Dendritic cell treated with granulocyte-macrophage colony-stimulating factor and Interleukin-4, amounts not matched to agents 40 ng/mL and 50 ng/mL, for 4 days (primary cell): ENCODE data around the gene OR2AJ1.
"Not testable (repeated sequence)": the region's sequence is repeated elsewhere in the genome, so short reads cannot be mapped to it uniquely, and the experiment has no call there.

Experiments
- H3K27ac Mint-ChIP-seq: one replicate; pipeline ENCODE4 v1.8.0; 2022; ENCODE audit warnings: mild to moderate bottlenecking, mixed read lengths
- H3K27me3 Mint-ChIP-seq: one replicate; pipeline ENCODE4 v1.8.0; 2022; ENCODE audit warnings: mild to moderate bottlenecking, mixed read lengths
- H3K36me3 Mint-ChIP-seq: one replicate; pipeline ENCODE4 v1.8.0; 2022; ENCODE audit warnings: low read depth, mixed read lengths
- H3K4me1 Mint-ChIP-seq: one replicate; pipeline ENCODE4 v1.8.0; 2022; ENCODE audit warnings: low read depth, mixed read lengths
- H3K4me3 Mint-ChIP-seq: one replicate; pipeline ENCODE4 v1.8.0; 2022; ENCODE audit warnings: mild to moderate bottlenecking, moderate library complexity, mixed read lengths
- H3K9me3 Mint-ChIP-seq: one replicate; pipeline ENCODE4 v1.8.0; 2022; ENCODE audit warnings: mixed read lengths
- intact Hi-C: fragments of 100-400 bp; cut with micrococcal nuclease; formaldehyde crosslinking; loops from one replicate; pipeline ENCODE4 v1.15.0; 2022

The OR2AJ1 gene

GRCh38 chr1:247933989-247934388 lies 9.3 kb downstream of the OR2AJ1 start:
- peaks cover 7% of the 10 kb centered on the region for H3K4me1 Mint-ChIP-seq
- intact Hi-C loops, result no loop called here
- peaks cover 17% of the 10 kb centered on the region for H3K9me3 Mint-ChIP-seq
- H3K36me3 Mint-ChIP-seq, result no peaks in the 10 kb centered on the region
- peaks cover 2% of the 10 kb centered on the region for H3K27me3 Mint-ChIP-seq
- H3K27ac Mint-ChIP-seq, result no peak overlapping the region
- no peak overlapping the region for H3K4me3 Mint-ChIP-seq

DNA sequence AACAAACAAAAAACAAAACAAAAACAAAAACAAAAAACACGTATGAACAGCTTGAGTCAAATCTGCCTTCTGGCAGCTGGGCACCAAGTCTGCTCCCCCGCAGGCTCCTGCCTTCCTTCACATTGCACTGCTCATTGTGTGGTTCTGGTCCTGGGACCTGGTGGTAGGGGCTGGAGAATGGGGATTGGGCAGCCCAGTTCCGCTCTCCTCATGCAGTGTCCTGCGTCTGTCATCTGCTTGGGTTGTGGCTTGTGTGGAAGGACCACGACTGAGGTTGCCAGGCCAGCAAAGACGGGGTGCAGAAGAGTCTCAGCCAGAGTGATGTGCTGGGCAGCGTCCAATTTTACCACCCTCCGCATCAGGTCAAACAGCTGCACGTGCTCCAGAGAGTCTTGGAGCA lies 11.1 kb downstream of the OR2AJ1 start:
- Mint-ChIP-seq H3K27ac (no peak overlapping the region), H3K9me3 (peaks cover 17% of the 10 kb centered on the region), H3K36me3 (no peaks in the 10 kb centered on the region), H3K4me3 (no peak overlapping the region), H3K27me3 (peaks cover 2% of the 10 kb centered on the region), H3K4me1 (peaks cover 9% of the 10 kb centered on the region)
- intact Hi-C loops, result no loop called here

GRCh38 chr1:247936415-247936814 lies 11.7 kb downstream of the OR2AJ1 start:
- no peak overlapping the region for H3K4me3 Mint-ChIP-seq
- no peak overlapping the region for H3K27ac Mint-ChIP-seq
- peaks cover 2% of the 10 kb centered on the region for H3K27me3 Mint-ChIP-seq
- intact Hi-C loops, result no loop called here
- no peaks in the 10 kb centered on the region for H3K36me3 Mint-ChIP-seq
- peaks cover 17% of the 10 kb centered on the region for H3K9me3 Mint-ChIP-seq
- peaks cover 15% of the 10 kb centered on the region for H3K4me1 Mint-ChIP-seq

- H3K4me3 Mint-ChIP-seq, result peak overlapping the region; percentile 74
- H3K9me3 Mint-ChIP-seq, result peaks cover 17% of the 10 kb centered on the region
- H3K27me3 Mint-ChIP-seq, intact Hi-C loops, H3K27ac Mint-ChIP-seq, H3K36me3 Mint-ChIP-seq: not testable (repeated sequence)
- H3K4me1 Mint-ChIP-seq, result peaks cover 16% of the 10 kb centered on the region
Measured at GRCh38 chr1:247936965-247937734, 12.5 kb downstream of the OR2AJ1 start.

DNA sequence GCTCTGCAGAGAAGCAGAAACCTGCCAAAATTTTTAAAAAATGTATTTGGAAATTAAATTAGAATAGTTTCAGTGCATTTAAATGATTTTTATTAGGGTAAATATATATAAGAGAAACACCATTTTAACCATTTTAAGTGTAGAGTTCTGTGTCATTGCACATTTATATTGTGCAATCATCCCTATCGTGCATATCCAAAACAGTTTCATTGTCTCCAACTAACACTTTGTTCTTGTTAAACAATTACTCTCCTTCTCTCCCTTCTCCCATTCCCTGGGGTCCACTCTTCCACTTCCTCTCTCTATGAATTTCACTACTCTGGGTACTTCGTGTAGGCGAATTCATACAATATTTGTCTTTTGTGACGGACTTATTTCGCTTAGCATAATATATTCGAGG lies 17.9 kb downstream of the OR2AJ1 start:
- H3K27me3 Mint-ChIP-seq, result no peaks in the 10 kb centered on the region
- intact Hi-C loops, result no loop called here
- no peak overlapping the region for H3K4me3 Mint-ChIP-seq
- no peak overlapping the region for H3K27ac Mint-ChIP-seq
- peaks cover 9% of the 10 kb centered on the region for H3K4me1 Mint-ChIP-seq
- no peaks in the 10 kb centered on the region for H3K9me3 Mint-ChIP-seq
- no peaks in the 10 kb centered on the region for H3K36me3 Mint-ChIP-seq

GRCh38 chr1:247948558-247948957 lies 23.9 kb downstream of the OR2AJ1 start, which contains the start of gene OR2L8:
Gene OR2L8 (plus strand): TSS chr1:247948858. CDS start chr1:247948858, 0 bp downstream.
- H3K9me3 Mint-ChIP-seq, result no peaks in the 10 kb centered on the region
- no peak within 1 kb of the TSS for H3K27ac Mint-ChIP-seq
- no peaks in the 10 kb centered on the region for H3K36me3 Mint-ChIP-seq
- intact Hi-C loops, result no loop called here
- H3K4me1 Mint-ChIP-seq, result no peaks in the 10 kb centered on the region
- no peak within 1 kb of the TSS for H3K4me3 Mint-ChIP-seq
- H3K27me3 Mint-ChIP-seq, result no peaks in the 10 kb centered on the region

- no peaks in the 10 kb centered on the region for H3K4me1 Mint-ChIP-seq
- H3K27ac Mint-ChIP-seq, result no peak overlapping the region
- intact Hi-C loops, result no loop called here
- H3K36me3 Mint-ChIP-seq, result no peaks in the 10 kb centered on the region
- H3K4me3 Mint-ChIP-seq, result no peak overlapping the region
- no peaks in the 10 kb centered on the region for H3K27me3 Mint-ChIP-seq
- H3K9me3 Mint-ChIP-seq, result peaks cover 9% of the 10 kb centered on the region
Measured at GRCh38 chr1:247953408-247953807, 28.7 kb downstream of the OR2AJ1 start.

GRCh38 chr1:247961791-247962190 lies 37.1 kb downstream of the OR2AJ1 start:
- Mint-ChIP-seq H3K27me3 (no peaks in the 10 kb centered on the region), H3K4me1 (peaks cover 11% of the 10 kb centered on the region), H3K27ac (no peak overlapping the region), H3K9me3 (peaks cover 9% of the 10 kb centered on the region), H3K4me3 (no peak overlapping the region), H3K36me3 (no peaks in the 10 kb centered on the region)
- intact Hi-C loops, result no loop called here

DNA sequence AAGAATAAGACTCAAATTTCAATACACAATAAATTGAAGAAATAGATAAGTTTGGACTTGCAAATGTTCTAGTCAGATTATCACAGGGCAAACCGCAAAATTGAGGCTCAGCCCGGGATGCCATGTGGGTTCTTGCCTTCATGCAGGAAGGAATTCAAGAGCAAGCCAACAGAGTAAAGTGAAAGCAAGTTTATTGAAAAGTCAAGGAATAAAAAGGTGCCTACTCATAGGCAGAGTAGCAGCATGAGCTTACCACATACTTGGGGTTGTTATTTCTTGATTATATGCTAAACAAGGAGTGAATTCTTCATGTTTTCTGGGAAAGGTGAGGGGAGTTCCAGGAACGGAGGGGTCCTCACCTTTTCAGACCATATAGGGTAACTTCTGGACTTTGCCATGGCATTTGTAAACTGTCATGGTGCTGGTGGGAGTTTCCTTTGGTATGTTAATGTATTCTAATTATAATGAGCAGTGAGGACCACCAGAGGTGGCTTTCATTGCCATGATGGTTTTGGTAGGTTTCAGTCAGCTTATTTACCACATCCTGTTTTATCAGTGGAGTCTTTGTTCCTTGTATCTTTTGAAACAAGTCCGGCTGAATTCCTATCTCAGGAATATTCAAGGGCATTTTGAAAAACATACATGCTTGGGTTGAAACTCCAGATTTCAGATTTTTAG lies 38.4 kb downstream of the OR2AJ1 start:
- Mint-ChIP-seq H3K4me1 (peaks cover 22% of the 10 kb centered on the region), H3K27ac (no peak overlapping the region), H3K27me3 (no peaks in the 10 kb centered on the region), H3K9me3 (peaks cover 2% of the 10 kb centered on the region), H3K36me3 (no peaks in the 10 kb centered on the region), H3K4me3 (no peak overlapping the region)
- intact Hi-C loops, result no loop called here

GRCh38 chr1:247964933-247965332 lies 40.2 kb downstream of the OR2AJ1 start, which contains the start of gene OR2AK2:
Gene OR2AK2 (plus strand): TSS chr1:247965233. CDS start chr1:247965377, 144 bp downstream.
- Mint-ChIP-seq H3K9me3 (no peaks in the 10 kb centered on the region), H3K4me1 (peaks cover 22% of the 10 kb centered on the region), H3K27ac (no peak within 1 kb of the TSS), H3K4me3 (no peak within 1 kb of the TSS), H3K27me3 (no peaks in the 10 kb centered on the region), H3K36me3 (no peaks in the 10 kb centered on the region)
- intact Hi-C loops, result no loop called here

DNA sequence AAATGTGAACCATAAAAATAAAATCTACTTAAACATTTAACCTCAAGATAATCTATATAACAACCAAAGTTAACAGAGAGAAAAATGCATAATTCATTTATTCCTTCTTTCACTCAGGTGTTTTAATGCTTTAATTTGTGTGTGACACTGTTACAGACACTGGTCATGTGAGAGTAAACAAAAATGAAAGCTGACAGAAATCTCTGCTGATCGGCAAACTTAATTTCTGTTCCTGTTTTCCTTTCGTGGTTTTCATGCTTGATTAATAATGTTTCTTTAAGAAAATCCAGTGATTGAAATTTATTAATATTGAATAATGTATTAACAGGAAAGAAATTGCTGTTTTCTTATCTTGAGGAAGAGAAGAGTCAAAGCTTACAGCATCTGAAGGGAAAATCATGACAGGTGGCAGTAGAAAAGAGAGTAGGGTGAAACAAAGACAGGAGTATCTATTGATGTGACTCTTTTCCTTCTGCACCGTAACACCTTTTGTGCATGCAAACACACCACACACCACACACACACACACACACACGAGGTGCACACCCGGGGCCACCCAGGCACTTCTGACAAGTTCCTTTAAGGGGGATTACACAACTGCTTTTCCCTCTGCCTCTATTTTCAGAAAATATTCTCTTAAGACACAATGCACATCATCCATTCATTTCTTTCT lies 42.0 kb downstream of the OR2AJ1 start:
- H3K36me3 Mint-ChIP-seq, result no peaks in the 10 kb centered on the region
- peaks cover 22% of the 10 kb centered on the region for H3K4me1 Mint-ChIP-seq
- peak overlapping the region; percentile 11 for H3K4me3 Mint-ChIP-seq
- intact Hi-C loops, result no loop called here
- H3K9me3 Mint-ChIP-seq, result peaks cover 1% of the 10 kb centered on the region
- H3K27me3 Mint-ChIP-seq, result no peaks in the 10 kb centered on the region
- H3K27ac Mint-ChIP-seq, result no peak overlapping the region
